H9 (cell line): ENCODE measurements around the gene MYCBPAP. TPM values are rescaled to one million over a fixed set of nuclear protein-coding genes. Genes with fewer than 3 reads are reported as not detected.

Source experiments
- DNase-seq: peaks from one replicate; pipeline ENCODE4 v3.0.0-alpha.2; 2017
- H2AFZ ChIP-seq: one replicate; pipeline ENCODE4 v1.6.1; 2013; ENCODE audit warnings: mild to moderate bottlenecking, low read length, control low read depth, moderate library complexity
- H2AK5ac ChIP-seq: 2 replicates; pipeline ENCODE4 v1.6.1; 2013; ENCODE audit warnings: low read length, control low read depth, mixed read lengths; ENCODE audit not compliant: insufficient read length
- H2BK120ac ChIP-seq: one replicate; pipeline ENCODE4 v1.6.1; 2013; ENCODE audit warnings: low read depth, mild to moderate bottlenecking, low read length, control low read depth, inconsistent platforms; ENCODE audit not compliant: poor library complexity, severe bottlenecking
- H2BK12ac ChIP-seq: 2 replicates; pipeline ENCODE4 v1.6.1; 2013; ENCODE audit warnings: low read length, control low read depth, mixed read lengths, low read depth; ENCODE audit not compliant: insufficient read length
- H2BK15ac ChIP-seq: 2 replicates; pipeline ENCODE4 v1.6.1; 2013; ENCODE audit warnings: low read depth, low read length, control low read depth
- H2BK20ac ChIP-seq: one replicate; pipeline ENCODE4 v1.6.1; 2013; ENCODE audit warnings: low read depth, mild to moderate bottlenecking, low read length, control low read depth, inconsistent platforms; ENCODE audit not compliant: poor library complexity, severe bottlenecking
- H2BK5ac ChIP-seq: 2 replicates; pipeline ENCODE4 v1.6.1; 2013; ENCODE audit warnings: low read length, control low read depth, mixed read lengths; ENCODE audit not compliant: insufficient read length
- H3K14ac ChIP-seq: 2 replicates; pipeline ENCODE4 v1.6.1; 2013; ENCODE audit warnings: low read length, control low read depth; ENCODE audit not compliant: insufficient read depth
- H3K18ac ChIP-seq: 2 replicates; pipeline ENCODE4 v1.6.1; 2013; ENCODE audit warnings: low read depth, mild to moderate bottlenecking, mixed read lengths, low read length, control low read depth; ENCODE audit not compliant: insufficient read length
- H3K23ac ChIP-seq: 2 replicates; pipeline ENCODE4 v1.6.1; 2013; ENCODE audit warnings: low read length, control low read depth, mixed read lengths, low read depth; ENCODE audit not compliant: insufficient read length
- H3K23me2 ChIP-seq: 2 replicates; pipeline ENCODE4 v1.6.1; 2013; ENCODE audit warnings: low read depth, mild to moderate bottlenecking, mixed read lengths, low read length, control low read depth; ENCODE audit not compliant: insufficient read length, poor library complexity, severe bottlenecking
- H3K27ac ChIP-seq: 2 replicates; pipeline ENCODE4 v1.5.1; 2013; ENCODE audit warnings: low read length, control low read depth, mixed read lengths, low read depth; ENCODE audit not compliant: insufficient read length
- H3K27me3 ChIP-seq: 2 replicates; pipeline ENCODE4 v1.6.1; 2013; ENCODE audit warnings: low read length, control low read depth, inconsistent platforms; ENCODE audit not compliant: insufficient read depth
- H3K4ac ChIP-seq: 2 replicates; pipeline ENCODE4 v1.6.1; 2013; ENCODE audit warnings: low read depth, mild to moderate bottlenecking, control low read depth, inconsistent platforms, low read length, moderate library complexity
- H3K4me1 ChIP-seq: 2 replicates; pipeline ENCODE4 v1.6.1; 2013; ENCODE audit warnings: low read length, control low read depth, inconsistent platforms; ENCODE audit not compliant: insufficient read depth
- H3K4me2 ChIP-seq: 2 replicates; pipeline ENCODE4 v1.6.1; 2013; ENCODE audit warnings: low read length, control low read depth, mixed read lengths; ENCODE audit not compliant: insufficient read length, insufficient read depth
- H3K56ac ChIP-seq: 2 replicates; pipeline ENCODE4 v1.6.1; 2013; ENCODE audit warnings: low read depth, mild to moderate bottlenecking, mixed read lengths, low read length, control low read depth; ENCODE audit not compliant: insufficient read length
- H3K79me1 ChIP-seq: 2 replicates; pipeline ENCODE4 v1.6.1; 2013; ENCODE audit warnings: low read depth, mild to moderate bottlenecking, moderate library complexity, low read length, control low read depth, inconsistent platforms; ENCODE audit not compliant: insufficient read depth, poor library complexity, severe bottlenecking
- H3K79me2 ChIP-seq: 2 replicates; pipeline ENCODE4 v1.6.1; 2013; ENCODE audit warnings: low read length, control low read depth, inconsistent platforms; ENCODE audit not compliant: insufficient read depth
- H3K9ac ChIP-seq: 2 replicates; pipeline ENCODE4 v1.6.1; 2013; ENCODE audit warnings: low read length, control low read depth, mixed read lengths; ENCODE audit not compliant: insufficient read length; ENCODE audit errors: extremely low read depth
- H3K9me3 ChIP-seq: one replicate; pipeline ENCODE4 v1.6.1; 2013; ENCODE audit warnings: low read depth, low read length, inconsistent platforms; ENCODE audit not compliant: control insufficient read depth
- H3T11ph ChIP-seq: one replicate; pipeline ENCODE4 v1.6.1; 2013; ENCODE audit warnings: mild to moderate bottlenecking, low read length, control low read depth, inconsistent platforms
- H4K20me1 ChIP-seq: one replicate; pipeline ENCODE4 v1.6.1; 2013; ENCODE audit not compliant: control insufficient read depth, insufficient read length, insufficient read depth
- H4K5ac ChIP-seq: 2 replicates; pipeline ENCODE4 v1.6.1; 2013; ENCODE audit warnings: low read depth, mild to moderate bottlenecking, mixed read lengths, low read length, control low read depth; ENCODE audit not compliant: insufficient read length
- H4K8ac ChIP-seq: replicated peaks from 2 replicates; pipeline ENCODE4 v1.6.1; 2013; ENCODE audit warnings: low read length, control low read depth, mixed read lengths, low read depth; ENCODE audit not compliant: insufficient read length
- H4K91ac ChIP-seq: 2 replicates; pipeline ENCODE4 v1.6.1; 2013; ENCODE audit warnings: low read depth, mild to moderate bottlenecking, moderate library complexity, mixed read lengths, low read length, control low read depth; ENCODE audit not compliant: insufficient read length
- H3K27ac Mint-ChIP-seq, 3 experiments: 2 replicates in 2 of 3; 3 replicates in 1 of 3; pipeline ENCODE4 v1.8.0; 2020 to 2021; ENCODE audit warnings: mixed read lengths in 3 of 3, mild to moderate bottlenecking in 1 of 3, moderate library complexity in 1 of 3
- H3K27me3 Mint-ChIP-seq: 2 replicates; pipeline ENCODE4 v1.8.0; 2021; ENCODE audit warnings: low read depth, mild to moderate bottlenecking, moderate library complexity, mixed read lengths
- H3K36me3 Mint-ChIP-seq, 3 experiments: 2 replicates in 2 of 3; 3 replicates in 1 of 3; pipeline ENCODE4 v1.8.0; 2020 to 2021; ENCODE audit warnings: low read depth in 3 of 3, mixed read lengths in 3 of 3; ENCODE audit not compliant: insufficient read depth in 1 of 3
- H3K4me1 Mint-ChIP-seq, 2 experiments: 2 replicates each; pipeline ENCODE4 v1.8.0; 2020; ENCODE audit warnings: mixed read lengths in 2 of 2
- H3K4me3 Mint-ChIP-seq, 2 experiments: 2 replicates in 1 of 2; 3 replicates in 1 of 2; pipeline ENCODE4 v1.8.0; 2020 to 2021; ENCODE audit warnings: mild to moderate bottlenecking in 2 of 2, mixed read lengths in 2 of 2, moderate library complexity in 1 of 2
- H3K9me3 Mint-ChIP-seq, 2 experiments: 2 replicates in 1 of 2; 3 replicates in 1 of 2; pipeline ENCODE4 v1.8.0; 2020; ENCODE audit warnings: mild to moderate bottlenecking in 2 of 2, mixed read lengths in 2 of 2, moderate library complexity in 1 of 2
- WGBS: extraction: QIAGEN DNeasy Blood & Tissue Kit; methylation state at CpG from one replicate; pipeline ENCODE4 v1.1.7; 2013; ENCODE audit warnings: missing lambda C conversion rate, low lambda C conversion rate, mixed read lengths; ENCODE audit not compliant: insufficient read length; ENCODE audit errors: extremely low coverage; 5-methylcytosine and 5-hydroxymethylcytosine counted together
- total RNA-seq: library from RNA; stranded (reverse); gene quantifications from 2 replicates; pipeline ENCODE4 v1.2.1, GENCODE V29; 2021
- TF ChIP-seq, protein P1 (sequence below): fragments of 200-600 bp; sonication (generic); conservative IDR thresholded peaks from 3 replicates; pipeline ENCODE4 v1.8.0; 2021; ENCODE audit warnings: antibody characterized with exemption, mild to moderate bottlenecking

MYCBPAP gene
- total RNA-seq, 1 experiment from 2014 or later, result 1.7 TPM

DNA sequence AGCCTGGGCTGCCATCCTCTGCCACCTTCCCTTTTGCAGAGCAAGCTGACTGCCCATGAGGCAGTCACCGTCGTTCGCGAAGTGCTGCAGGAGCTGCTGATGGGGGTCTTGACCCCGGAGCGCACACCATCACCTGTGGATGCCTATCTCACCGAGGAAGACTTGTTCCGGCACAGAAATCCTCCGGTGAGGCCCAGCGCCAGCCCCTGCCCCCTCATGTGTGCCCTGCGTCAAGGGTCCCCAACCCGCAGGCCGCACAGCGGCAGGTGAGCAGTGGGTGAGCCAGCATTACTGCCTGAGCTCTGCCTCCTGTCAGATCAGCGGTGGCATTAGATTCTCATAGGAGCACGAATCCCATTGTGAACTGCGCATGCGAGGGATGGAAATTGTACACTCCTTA is 16.6 kb downstream of the MYCBPAP start:
- WGBS, result no CpG with 5 or more reads among the region's 18 CpGs
- no peak overlapping the region for H3K4me2 ChIP-seq
- H3K36me3 Mint-ChIP-seq, result no peaks in the 10 kb centered on the region

More for the DNA sequence above, 16.6 kb downstream of the MYCBPAP start:
- H3K23me2 ChIP-seq, result no peaks in the 10 kb centered on the region
- no peaks in the 10 kb centered on the region for H3K27me3 ChIP-seq
- no peak overlapping the region for H2AK5ac ChIP-seq
- no peak overlapping the region for H3T11ph ChIP-seq
- no peak overlapping the region for H3K27ac ChIP-seq
- H3K79me2 ChIP-seq, result no peaks in the 10 kb centered on the region
- Mint-ChIP-seq H3K4me1 (peaks cover 9 to 13% of the 10 kb centered on the region in 2 experiments; a peak in 3 of 4 replicates), H3K27ac (no peak overlapping the region), H3K9me3 (no peaks in the 10 kb centered on the region), H3K4me3 (no peak overlapping the region), H3K27me3 (peaks cover 9% of the 10 kb centered on the region)
- H2BK20ac ChIP-seq, result no peak overlapping the region
- H2BK5ac ChIP-seq, result no peak overlapping the region
- no peaks in the 10 kb centered on the region for H3K9me3 ChIP-seq
- no peak overlapping the region for H2BK15ac ChIP-seq
- no peak overlapping the region for H4K5ac ChIP-seq
- H3K79me1 ChIP-seq, result no peaks in the 10 kb centered on the region
- H3K4me1 ChIP-seq, result no peaks in the 10 kb centered on the region
- no peak overlapping the region for H3K14ac ChIP-seq
- TF ChIP-seq, protein P1, sequence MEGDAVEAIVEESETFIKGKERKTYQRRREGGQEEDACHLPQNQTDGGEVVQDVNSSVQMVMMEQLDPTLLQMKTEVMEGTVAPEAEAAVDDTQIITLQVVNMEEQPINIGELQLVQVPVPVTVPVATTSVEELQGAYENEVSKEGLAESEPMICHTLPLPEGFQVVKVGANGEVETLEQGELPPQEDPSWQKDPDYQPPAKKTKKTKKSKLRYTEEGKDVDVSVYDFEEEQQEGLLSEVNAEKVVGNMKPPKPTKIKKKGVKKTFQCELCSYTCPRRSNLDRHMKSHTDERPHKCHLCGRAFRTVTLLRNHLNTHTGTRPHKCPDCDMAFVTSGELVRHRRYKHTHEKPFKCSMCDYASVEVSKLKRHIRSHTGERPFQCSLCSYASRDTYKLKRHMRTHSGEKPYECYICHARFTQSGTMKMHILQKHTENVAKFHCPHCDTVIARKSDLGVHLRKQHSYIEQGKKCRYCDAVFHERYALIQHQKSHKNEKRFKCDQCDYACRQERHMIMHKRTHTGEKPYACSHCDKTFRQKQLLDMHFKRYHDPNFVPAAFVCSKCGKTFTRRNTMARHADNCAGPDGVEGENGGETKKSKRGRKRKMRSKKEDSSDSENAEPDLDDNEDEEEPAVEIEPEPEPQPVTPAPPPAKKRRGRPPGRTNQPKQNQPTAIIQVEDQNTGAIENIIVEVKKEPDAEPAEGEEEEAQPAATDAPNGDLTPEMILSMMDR, result no peak
- no peak overlapping the region for H4K8ac ChIP-seq
- no peaks in the 10 kb centered on the region for H4K20me1 ChIP-seq
- no peak overlapping the region for H3K56ac ChIP-seq
- H3K23ac ChIP-seq, result no peak overlapping the region
- no peak overlapping the region for H2BK120ac ChIP-seq
- H3K18ac ChIP-seq, result no peak overlapping the region
- DNase-seq, result no peak
- H3K4ac ChIP-seq, result no peak overlapping the region
- no peak overlapping the region for H3K9ac ChIP-seq
- H2BK12ac ChIP-seq, result no peak overlapping the region
- H4K91ac ChIP-seq, result no peak overlapping the region
- no peak overlapping the region for H2AFZ ChIP-seq
